ENCODE results near the gene MALAT1.

MALAT1 gene

GRCh38 chr11:65479184-65480145 lies 19.4 kb upstream of the MALAT1 start:
- DNase-seq (ENCODE audit: low spot score) = peak; percentile 63

- no peak for DNase-seq (ENCODE audit: low spot score)
Observed at GRCh38 chr11:65482306-65482850, 16.5 kb upstream of the MALAT1 start.

GRCh38 chr11:65485920-65486219 lies 13.0 kb upstream of the MALAT1 start:
- no peak for DNase-seq (ENCODE audit: low spot score)

GRCh38 chr11:65486570-65487466 lies 12.0 kb upstream of the MALAT1 start:
- DNase-seq (ENCODE audit: low spot score) = no peak

GRCh38 chr11:65487467-65488272 lies 11.2 kb upstream of the MALAT1 start:
- peak; percentile 95 for DNase-seq (ENCODE audit: low spot score)

- no peak for DNase-seq (ENCODE audit: low spot score)
Observed at GRCh38 chr11:65488273-65489034, 10.4 kb upstream of the MALAT1 start.

- peak; percentile 73 for DNase-seq (ENCODE audit: low spot score)
Observed at GRCh38 chr11:65489035-65489705, 9.7 kb upstream of the MALAT1 start.

GRCh38 chr11:65489706-65490320 lies 9.0 kb upstream of the MALAT1 start:
- DNase-seq (ENCODE audit: low spot score) = no peak

GRCh38 chr11:65491163-65491465 lies 7.7 kb upstream of the MALAT1 start:
- no peak for DNase-seq (ENCODE audit: low spot score)

- peak; percentile 57 for DNase-seq (ENCODE audit: low spot score)
Observed at GRCh38 chr11:65491614-65492386, 7.0 kb upstream of the MALAT1 start.

GRCh38 chr11:65492387-65492636 lies 6.5 kb upstream of the MALAT1 start:
- no peak for DNase-seq (ENCODE audit: low spot score)

GRCh38 chr11:65492637-65493366 lies 6.0 kb upstream of the MALAT1 start:
- DNase-seq (ENCODE audit: low spot score) = no peak

GRCh38 chr11:65493367-65494176 lies 5.3 kb upstream of the MALAT1 start:
- peak; percentile 61 for DNase-seq (ENCODE audit: low spot score)

- no peak for DNase-seq (ENCODE audit: low spot score)
Observed at GRCh38 chr11:65496304-65497140, 2.3 kb upstream of the MALAT1 start.

GRCh38 chr11:65497141-65498041 lies 1.5 kb upstream of the MALAT1 start:
- peak; percentile 79 for DNase-seq (ENCODE audit: low spot score)

- DNase-seq (ENCODE audit: low spot score) = no peak
Observed at GRCh38 chr11:65498042-65498726, 661 bp upstream of the MALAT1 start.
